Measurements from ENCODE around the gene IL1RL2.

Gene IL1RL2

GRCh38 chr2:102158011-102158755 is 28.6 kb upstream of the IL1RL2 start:
- no peak for DNase-seq (ENCODE audit: low read depth)

- peak; percentile 31 for DNase-seq (ENCODE audit: low read depth)
Observed at GRCh38 chr2:102159295-102159694, 27.5 kb upstream of the IL1RL2 start.

DNA sequence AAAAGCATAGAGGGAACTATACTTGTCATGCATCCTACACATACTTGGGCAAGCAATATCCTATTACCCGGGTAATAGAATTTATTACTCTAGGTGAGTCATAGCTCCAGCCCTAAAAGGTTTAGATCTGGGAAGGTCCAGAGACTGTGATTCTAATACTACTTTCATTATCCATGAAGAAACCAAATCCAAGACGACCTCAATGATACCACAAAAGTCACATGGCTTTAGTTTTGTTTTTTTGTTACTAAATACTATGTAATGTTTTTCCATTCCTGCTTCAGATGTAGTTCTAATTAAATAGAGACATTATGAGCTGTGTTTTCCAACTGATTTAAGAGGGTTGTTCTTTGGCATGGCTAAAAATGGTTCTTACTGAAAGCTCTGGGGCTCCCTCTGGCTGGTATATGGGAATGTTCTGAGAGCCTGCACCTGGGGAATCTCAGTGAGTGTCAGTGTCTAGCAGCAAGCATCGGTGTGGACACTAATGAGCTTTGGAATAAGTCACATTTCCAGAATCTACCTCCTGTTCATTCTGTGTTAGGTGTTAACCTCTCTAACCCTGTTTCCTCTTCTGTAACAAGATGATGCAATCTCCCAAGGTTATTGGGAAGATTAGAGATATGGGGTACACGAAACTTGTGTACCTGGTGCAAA is 20.5 kb upstream of the IL1RL2 start:
- peak; percentile 75 for DNase-seq (ENCODE audit: low read depth)

GRCh38 chr2:102168026-102168771 is 18.6 kb upstream of the IL1RL2 start:
- DNase-seq (ENCODE audit: low read depth) = no peak

- DNase-seq (ENCODE audit: low read depth) = no peak
Observed at GRCh38 chr2:102171946-102172345, 14.9 kb upstream of the IL1RL2 start.

DNA sequence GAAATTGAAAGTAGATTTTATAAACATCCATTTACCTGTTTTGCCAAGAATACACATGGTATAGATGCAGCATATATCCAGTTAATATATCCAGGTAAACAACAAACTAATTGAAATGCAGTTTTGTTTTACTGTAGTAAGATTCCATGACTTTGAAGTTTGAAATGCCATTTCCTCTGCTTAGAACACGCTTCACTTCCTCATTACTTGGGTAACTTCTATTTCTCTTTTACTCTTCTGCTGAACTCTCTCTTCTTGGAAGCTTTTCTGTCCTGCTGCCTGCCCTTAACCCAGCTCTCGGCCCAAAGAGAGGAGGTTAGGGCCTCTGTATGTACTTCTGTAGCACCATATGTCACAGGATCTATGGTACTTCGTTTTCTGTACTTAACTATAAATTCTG is 14.1 kb upstream of the IL1RL2 start:
- no peak for DNase-seq (ENCODE audit: low read depth)

- no peak for DNase-seq (ENCODE audit: low read depth)
Observed at GRCh38 chr2:102176172-102176571, 10.7 kb upstream of the IL1RL2 start.

DNA sequence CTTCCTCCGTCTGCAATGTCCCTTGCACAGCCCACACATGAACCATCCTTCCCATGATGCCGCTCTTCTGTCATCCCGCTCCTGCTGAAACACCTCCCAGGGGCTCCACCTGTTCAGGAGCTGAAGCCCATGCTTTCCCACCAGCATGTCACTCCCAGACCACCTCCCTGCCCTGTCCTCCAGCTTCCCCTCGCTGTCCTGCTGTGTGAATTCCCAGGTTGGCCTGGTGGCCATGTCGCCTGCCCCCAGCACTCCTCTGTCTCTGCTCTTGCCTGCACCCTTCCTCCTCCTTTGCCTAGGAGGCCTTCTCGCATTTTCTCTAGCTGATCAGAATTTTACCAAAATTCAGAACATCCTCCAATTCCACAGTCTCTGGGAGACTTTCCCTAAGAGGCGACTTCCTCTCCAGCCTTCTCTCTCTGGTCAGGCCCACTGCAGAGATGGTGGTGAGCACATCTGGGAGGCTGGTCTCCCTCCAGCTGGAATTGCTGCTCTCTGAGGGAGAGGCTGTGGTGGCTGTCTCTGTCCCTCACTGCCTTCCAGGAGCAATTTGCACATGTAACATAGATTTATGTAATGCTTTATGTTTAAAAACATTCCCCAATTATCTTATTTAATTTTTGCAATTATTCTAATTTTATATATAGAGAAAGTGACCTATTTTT is 8.9 kb upstream of the IL1RL2 start:
- DNase-seq (ENCODE audit: low read depth) = no peak

DNA sequence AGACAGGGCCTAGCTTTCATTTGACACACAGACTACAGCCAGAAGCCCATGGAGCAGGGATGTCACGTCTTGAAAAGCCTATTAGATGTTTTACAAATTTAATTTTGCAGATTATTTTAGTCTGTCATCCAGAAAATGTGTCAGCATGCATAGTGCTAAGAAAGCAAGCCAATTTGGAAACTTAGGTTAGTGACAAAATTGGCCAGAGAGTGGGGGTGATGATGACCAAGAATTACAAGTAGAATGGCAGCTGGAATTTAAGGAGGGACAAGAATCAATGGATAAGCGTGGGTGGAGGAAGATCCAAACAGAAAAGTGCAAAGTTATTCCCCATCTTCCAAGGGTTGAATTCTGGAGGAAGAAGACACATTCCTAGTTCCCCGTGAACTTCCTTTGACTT is 7.8 kb upstream of the IL1RL2 start:
- DNase-seq (ENCODE audit: low read depth) = no peak

- no peak for DNase-seq (ENCODE audit: low read depth)
Observed at GRCh38 chr2:102179788-102180686, 6.8 kb upstream of the IL1RL2 start.

GRCh38 chr2:102180687-102180999 is 6.2 kb upstream of the IL1RL2 start:
- no peak for DNase-seq (ENCODE audit: low read depth)

DNA sequence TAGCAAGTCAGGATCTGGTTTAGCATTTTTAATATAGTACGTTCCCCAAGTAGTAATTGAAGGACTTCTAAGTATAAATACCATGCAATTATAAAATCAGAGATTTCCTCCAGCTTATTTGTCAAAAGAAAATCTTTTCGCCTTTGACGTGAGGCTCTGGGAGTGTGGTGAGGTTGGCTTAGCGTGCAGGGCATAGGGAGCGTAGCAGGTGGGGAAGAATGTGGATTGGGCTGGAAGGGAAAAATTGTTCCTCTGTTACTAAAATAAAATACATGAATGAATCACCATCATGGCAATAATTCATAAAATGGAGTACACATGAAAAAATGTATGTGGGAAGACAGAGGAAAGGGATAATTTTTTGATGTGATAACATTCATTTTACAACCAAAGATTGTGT is 5.4 kb upstream of the IL1RL2 start:
- DNase-seq (ENCODE audit: low read depth) = no peak

DNA sequence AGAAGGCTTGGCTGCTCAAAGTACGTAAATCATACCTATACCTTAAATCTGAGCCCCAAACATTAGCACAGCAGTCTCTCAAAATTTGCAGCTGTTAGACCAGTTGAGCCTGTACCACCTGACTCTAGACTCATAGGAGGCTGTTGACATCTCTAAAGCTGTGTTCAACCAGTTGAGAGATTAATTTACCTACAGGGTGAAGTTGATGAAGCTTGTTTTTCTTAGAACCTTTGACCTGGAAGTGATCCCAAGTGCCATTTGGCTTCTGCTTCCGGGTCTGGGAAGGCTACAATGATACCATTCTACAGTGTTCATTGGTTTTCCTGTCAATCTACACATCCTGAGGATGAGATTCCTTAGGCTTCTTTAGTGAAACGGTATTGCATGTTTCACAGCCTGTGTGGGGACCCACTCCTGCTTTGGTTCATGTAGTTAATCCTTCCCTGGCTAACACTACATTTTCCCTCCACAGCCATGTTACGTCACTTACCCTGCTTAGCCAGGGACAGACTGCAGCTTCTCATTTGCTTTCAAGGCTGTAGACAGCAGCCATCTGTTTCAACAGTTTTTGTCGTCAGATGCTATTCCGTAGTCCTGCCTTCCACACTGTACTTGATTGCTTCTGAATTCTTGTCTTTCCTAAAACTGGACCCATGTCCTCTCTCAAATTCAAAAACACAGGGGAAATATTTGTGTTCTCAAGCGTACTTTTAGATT is 4.7 kb upstream of the IL1RL2 start:
- no peak for DNase-seq (ENCODE audit: low read depth)

- DNase-seq (ENCODE audit: low read depth) = no peak
Observed at GRCh38 chr2:102184018-102184417, 2.8 kb upstream of the IL1RL2 start.

DNA sequence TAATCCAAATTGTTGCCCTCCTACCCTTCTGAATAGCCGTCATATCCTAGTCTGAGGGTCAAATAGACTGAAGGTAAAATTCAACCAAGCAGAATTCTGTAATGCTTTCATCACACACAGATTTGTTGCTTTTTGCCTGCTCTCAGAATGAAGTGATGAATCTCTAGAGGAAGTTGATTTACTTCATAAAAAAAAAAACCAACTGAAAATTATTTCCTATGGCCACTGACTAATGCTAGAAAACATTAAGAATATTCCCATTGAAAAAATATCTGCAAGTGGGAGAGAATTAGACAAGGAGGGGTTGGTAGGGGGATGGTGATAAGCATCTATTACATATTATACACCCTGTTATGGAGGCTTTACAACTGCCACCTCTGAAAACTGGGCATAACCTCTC is 2.3 kb upstream of the IL1RL2 start:
- DNase-seq (ENCODE audit: low read depth) = no peak

- DNase-seq (ENCODE audit: low read depth) = peak; percentile 39
Observed at GRCh38 chr2:102185347-102185746, 1.5 kb upstream of the IL1RL2 start.

GRCh38 chr2:102187496-102188150 is 800 bp downstream of the IL1RL2 start:
- DNase-seq (ENCODE audit: low read depth) = peak; percentile 59

- DNase-seq (ENCODE audit: low read depth) = no peak
Observed at GRCh38 chr2:102190430-102191107, 3.7 kb downstream of the IL1RL2 start.

DNA sequence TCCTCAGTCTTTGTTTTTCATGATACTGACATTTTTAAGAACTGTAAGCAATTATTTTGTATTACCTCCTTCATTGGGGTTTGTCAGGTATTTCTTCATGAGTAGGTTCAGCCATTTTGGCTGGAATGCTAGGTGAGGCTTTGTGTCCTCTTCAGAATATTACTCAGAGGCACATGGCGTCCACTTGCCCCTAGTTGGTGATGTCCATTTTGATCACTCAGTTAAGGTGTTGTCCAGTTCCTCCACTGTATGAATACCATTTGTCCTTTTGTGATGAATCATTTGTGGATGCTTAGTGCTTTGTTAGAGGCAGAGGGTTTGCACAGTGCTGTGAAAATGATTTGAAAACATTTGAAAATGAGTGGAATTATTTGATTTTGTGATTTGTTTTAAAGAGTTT is 4.7 kb downstream of the IL1RL2 start:
- no peak for DNase-seq (ENCODE audit: low read depth)

- DNase-seq (ENCODE audit: low read depth) = peak; percentile 55
Observed at GRCh38 chr2:102193074-102193473, 6.3 kb downstream of the IL1RL2 start.
